Peyer's patch (tissue), 4 donors: ENCODE measurements around the gene ETV6.

ENCODE experiments used
- POLR2A ChIP-seq, 2 donors: fragments of 450-650 bp; IDR thresholded peaks; one replicate each; pipeline ENCODE4 v1.5.1; 2017; ENCODE audit warnings: antibody characterized with exemption in 2 of 2, mild to moderate bottlenecking in 2 of 2, moderate library complexity in 2 of 2
- TF ChIP-seq, protein P1 (sequence below), 6 experiments: fragments of 450-650 bp in 4 of 6; fragments of 200-600 bp in 2 of 6; sonication (generic) in 1 of 6; IDR thresholded peaks; one replicate each; pipeline ENCODE4 v1.5.1; 2017 to 2019; ENCODE audit warnings: antibody characterized with exemption in 6 of 6, mild to moderate bottlenecking in 3 of 6, moderate library complexity in 1 of 6

DNA sequence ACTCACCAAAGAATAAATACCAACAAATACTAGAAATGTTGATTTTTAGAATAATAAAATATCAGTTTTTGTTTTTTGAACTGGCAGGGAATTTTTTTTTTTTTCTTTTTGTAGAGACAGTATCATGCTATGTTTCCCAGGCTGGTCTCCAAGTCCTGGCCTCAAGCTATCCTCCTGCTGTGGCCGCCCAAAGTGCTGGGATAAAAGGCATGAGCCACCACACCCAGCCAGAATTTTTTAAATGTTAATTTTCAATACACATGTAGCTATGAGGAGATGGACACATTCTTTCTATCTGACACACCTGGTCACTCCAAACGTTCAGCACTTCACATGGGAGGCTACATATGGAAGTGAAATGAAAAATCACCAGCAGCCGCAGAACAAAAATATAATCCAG, 126.8 kb downstream of the ETV6 start:
- TF ChIP-seq, protein P1, sequence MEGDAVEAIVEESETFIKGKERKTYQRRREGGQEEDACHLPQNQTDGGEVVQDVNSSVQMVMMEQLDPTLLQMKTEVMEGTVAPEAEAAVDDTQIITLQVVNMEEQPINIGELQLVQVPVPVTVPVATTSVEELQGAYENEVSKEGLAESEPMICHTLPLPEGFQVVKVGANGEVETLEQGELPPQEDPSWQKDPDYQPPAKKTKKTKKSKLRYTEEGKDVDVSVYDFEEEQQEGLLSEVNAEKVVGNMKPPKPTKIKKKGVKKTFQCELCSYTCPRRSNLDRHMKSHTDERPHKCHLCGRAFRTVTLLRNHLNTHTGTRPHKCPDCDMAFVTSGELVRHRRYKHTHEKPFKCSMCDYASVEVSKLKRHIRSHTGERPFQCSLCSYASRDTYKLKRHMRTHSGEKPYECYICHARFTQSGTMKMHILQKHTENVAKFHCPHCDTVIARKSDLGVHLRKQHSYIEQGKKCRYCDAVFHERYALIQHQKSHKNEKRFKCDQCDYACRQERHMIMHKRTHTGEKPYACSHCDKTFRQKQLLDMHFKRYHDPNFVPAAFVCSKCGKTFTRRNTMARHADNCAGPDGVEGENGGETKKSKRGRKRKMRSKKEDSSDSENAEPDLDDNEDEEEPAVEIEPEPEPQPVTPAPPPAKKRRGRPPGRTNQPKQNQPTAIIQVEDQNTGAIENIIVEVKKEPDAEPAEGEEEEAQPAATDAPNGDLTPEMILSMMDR (IDR thresholded peaks at IDR 0.05) = no peak
- TF ChIP-seq POLR2A (IDR thresholded peaks at IDR 0.05) = no peak
